ENCODE measurements around the gene DOCK2. TPM values are rescaled to one million over a fixed set of nuclear protein-coding genes. Genes with fewer than 3 reads are reported as not detected.

DOCK2 gene
- total RNA-seq, 1 donor from 2014 or later: 303 TPM

DNA sequence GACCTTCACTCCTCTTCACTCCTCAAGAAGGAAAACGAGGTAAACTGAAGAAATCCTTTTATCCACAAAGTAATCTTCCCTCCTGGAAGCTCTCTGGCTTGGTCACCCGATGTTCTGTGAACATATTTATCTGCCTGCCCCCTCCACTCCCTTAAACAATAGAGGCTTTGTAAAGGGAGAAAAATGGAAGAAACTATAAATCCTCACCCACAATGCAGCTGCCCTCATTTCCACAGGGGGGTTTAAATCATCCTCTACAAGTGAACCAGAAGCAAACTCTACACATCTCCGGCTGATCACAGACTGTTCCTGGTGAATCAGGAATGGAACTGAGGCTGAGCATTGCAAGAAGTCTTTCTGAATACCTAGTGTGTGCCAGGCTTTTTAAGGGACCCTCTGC, 336.0 kb downstream of the DOCK2 start:
- intact Hi-C loops (cut with micrococcal nuclease): no loop called here

DNA sequence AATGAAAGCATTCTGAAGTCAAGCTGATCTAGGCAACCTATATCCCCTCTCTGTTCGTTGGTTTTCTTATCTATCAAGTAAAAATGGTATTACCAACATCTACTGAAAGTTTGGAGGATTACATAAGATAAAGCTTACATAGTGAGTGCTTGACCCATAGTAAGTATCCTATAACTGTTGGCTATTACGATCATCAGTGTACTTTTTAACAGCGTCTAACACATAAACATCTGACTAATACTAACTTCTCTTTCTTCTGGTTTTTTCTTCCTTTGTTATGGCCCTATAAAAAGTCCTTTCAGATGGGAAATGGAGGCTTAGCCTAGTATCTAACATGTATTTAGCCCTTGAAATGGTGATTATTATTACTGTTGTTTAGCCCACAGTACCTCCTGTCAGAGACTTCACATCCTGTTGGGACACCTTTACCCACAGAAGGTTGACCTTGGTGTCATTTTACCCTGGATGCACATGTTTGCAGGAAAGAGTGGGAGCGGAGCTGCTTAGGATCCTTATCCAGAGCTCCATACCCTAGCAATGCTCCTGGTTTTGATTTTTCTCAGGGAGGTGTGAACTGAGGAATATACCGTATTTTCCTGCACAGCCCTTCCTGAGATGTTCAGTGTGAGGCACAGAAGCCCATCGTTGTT, 337.2 kb downstream of the DOCK2 start:
- intact Hi-C loops (cut with micrococcal nuclease): no loop called here

DNA sequence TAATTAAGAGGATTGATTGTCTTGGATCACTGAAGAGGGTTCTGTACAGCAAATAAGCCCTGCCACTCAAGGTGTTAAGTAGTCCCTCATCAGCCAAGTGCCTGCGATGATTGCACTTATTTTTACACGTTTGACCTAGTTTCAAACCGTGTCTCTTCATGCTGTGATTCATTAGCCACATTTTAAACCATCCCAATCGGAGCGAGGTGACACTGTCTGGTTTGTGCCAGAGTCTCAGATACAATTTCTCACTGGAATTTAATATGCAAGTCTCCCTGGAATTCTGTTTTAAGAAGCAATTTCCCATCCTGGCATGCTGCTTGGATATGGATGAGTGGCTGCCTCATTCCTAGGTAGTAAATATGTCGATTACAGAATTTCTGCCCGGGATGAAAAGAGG, 341.6 kb downstream of the DOCK2 start:
- intact Hi-C loops (cut with micrococcal nuclease): no loop called here

DNA sequence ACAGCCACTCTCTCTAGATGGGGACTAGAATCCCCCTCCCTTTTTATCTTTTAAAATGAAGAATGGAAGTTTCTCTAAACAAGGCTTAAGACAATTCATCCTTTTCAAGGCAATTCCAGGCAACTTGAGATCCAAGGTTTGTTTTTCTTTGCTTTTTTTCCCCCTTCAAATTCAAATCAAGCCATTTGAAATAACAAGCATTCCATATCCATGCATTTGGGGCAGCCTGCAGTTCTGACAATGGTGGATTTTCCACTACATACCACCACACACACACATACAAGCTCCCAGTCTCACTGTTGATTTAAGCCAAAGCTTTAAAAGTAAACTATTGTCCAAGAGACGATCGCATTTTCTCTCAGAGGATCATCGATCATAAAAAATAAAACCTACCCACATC, 342.8 kb downstream of the DOCK2 start:
- intact Hi-C loops (cut with micrococcal nuclease): no loop called here

- intact Hi-C loops (cut with micrococcal nuclease): no loop called here
Measured at GRCh38 chr5:169980418-169981053, 343.5 kb downstream of the DOCK2 start, which contains the start of gene INSYN2B. Gene INSYN2B (minus strand): TSS chr5:169980495. CDS start chr5:169883898, 96,597 bp downstream.

GRCh38 chr5:169988206-169988605, 351.1 kb downstream of the DOCK2 start:
- intact Hi-C loops (cut with micrococcal nuclease): no loop called here

- intact Hi-C loops (cut with micrococcal nuclease): no loop called here
Measured at GRCh38 chr5:169988947-169989346, 351.9 kb downstream of the DOCK2 start.

DNA sequence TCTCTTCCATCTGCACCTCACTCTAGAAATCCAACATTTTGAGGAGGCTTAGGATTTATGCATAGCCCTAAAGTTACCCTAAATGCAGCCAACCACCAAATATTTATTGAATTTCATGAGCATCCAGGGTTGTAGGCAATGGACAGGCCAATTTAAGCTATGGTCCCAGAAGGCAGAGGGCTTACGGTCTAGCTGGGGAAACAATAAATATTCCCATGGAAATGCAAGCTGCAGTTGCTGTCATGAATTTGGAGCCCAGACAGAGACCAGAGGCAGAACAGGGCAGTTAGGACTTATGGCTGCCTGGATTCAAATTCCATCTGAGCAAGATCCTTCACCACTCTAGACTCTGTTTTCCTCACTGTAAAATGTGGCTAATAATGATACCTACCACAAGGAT, 352.3 kb downstream of the DOCK2 start:
- intact Hi-C loops (cut with micrococcal nuclease): no loop called here

- intact Hi-C loops (cut with micrococcal nuclease): no loop called here
Measured at GRCh38 chr5:169991115-169991869, 354.2 kb downstream of the DOCK2 start.

DNA sequence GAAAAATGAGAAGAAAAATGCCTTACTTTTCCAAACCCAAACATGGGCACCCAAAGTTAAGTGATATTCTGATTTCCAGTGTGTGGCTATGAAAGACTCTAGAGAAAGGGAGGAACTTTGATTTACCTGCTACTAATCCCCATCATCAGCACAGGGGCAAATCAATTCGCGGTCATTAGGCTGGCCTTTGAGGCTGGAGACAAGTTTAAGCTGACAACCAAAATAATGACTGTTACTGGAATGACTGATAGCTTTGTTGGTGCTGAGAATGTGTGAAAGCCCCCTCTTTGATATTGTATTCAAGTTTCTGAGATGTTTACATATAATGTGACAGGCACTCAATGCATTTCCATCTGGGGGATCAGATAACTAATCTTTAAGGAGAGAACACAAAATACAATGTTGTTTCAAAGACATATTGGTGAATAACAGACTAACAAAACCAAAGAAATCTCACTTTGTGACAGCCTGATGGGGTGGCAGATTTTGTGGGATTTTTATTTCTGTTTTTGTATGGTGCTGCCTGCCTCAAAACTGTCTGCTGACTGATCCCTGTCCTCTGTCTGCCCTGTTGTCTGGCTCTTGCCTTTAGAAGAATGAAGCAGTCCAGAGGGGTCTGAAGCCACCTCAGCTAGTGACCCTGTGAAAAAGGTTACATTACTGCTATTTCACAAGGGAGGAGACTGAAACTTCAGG, 355.9 kb downstream of the DOCK2 start:
- intact Hi-C loops (cut with micrococcal nuclease): no loop called here

- intact Hi-C loops (cut with micrococcal nuclease): no loop called here
Measured at GRCh38 chr5:169993485-169993790, 356.4 kb downstream of the DOCK2 start.

GRCh38 chr5:169997798-169998197, 360.7 kb downstream of the DOCK2 start:
- intact Hi-C loops (cut with micrococcal nuclease): no loop called here

DNA sequence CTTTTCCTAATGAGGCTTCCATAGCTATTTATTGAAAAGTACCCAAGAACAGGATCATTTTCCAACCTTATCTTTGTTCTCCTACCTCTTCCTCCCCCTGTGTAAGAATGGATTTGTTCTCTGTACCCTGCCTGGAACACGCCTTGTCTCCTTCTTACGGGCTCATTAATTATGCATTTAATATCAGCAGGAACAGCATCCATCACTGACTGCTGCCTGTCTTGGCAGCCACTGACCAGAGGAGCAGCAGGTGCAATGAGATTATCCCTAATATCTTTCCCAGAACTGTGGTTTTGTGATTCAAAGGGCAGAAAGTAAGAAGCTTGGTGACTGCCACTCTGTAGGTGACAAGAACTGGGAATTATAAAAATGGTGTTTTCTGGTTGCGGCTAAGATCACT, 362.5 kb downstream of the DOCK2 start:
- intact Hi-C loops (cut with micrococcal nuclease): no loop called here

GRCh38 chr5:170000155-170000554, 363.1 kb downstream of the DOCK2 start:
- intact Hi-C loops (cut with micrococcal nuclease): no loop called here

- intact Hi-C loops (cut with micrococcal nuclease): no loop called here
Measured at GRCh38 chr5:170006021-170006420, 368.9 kb downstream of the DOCK2 start.

- intact Hi-C loops (cut with micrococcal nuclease): no loop called here
Measured at GRCh38 chr5:170008376-170008775, 371.3 kb downstream of the DOCK2 start.

- intact Hi-C loops (cut with micrococcal nuclease): no loop called here
Measured at GRCh38 chr5:170010595-170010994, 373.5 kb downstream of the DOCK2 start.

- intact Hi-C loops (cut with micrococcal nuclease): no loop called here
Measured at GRCh38 chr5:170011751-170012150, 374.7 kb downstream of the DOCK2 start.

- intact Hi-C loops (cut with micrococcal nuclease): no loop called here
Measured at GRCh38 chr5:170012622-170013021, 375.5 kb downstream of the DOCK2 start.

- intact Hi-C loops (cut with micrococcal nuclease): no loop called here
Measured at GRCh38 chr5:170020423-170020822, 383.3 kb downstream of the DOCK2 start.

- intact Hi-C loops (cut with micrococcal nuclease): no loop called here
Measured at GRCh38 chr5:170021506-170021905, 384.4 kb downstream of the DOCK2 start.

- intact Hi-C loops (cut with micrococcal nuclease): no loop called here
Measured at GRCh38 chr5:170025853-170026252, 388.8 kb downstream of the DOCK2 start.

Measured in T-helper 2 cell treated with Interferon-gamma antibody and Interleukin-4, amounts not matched to agents 100 ng/mL and 5 ng/mL, for 36 hours (primary cell).